ENCODE results near the gene PLAAT1. TPM values are rescaled to one million over a fixed set of nuclear protein-coding genes. Genes with fewer than 3 reads are reported as not detected.

Gene PLAAT1
- total RNA-seq, 4 donors from 2014 or later, result 5.9 to 15.0 (median 10.6) TPM

GRCh38 chr3:193225302-193226125 is 15.5 kb upstream of the PLAAT1 start:
- H3K27me3 ChIP-seq, result no peaks in the 10 kb centered on the region
- 89 to 90% methylated on average over 6 of the region's 6 CpGs for WGBS, 2 donors
- H3K27ac ChIP-seq, result no peak overlapping the region
- H3K4me3 ChIP-seq (replicated peaks in 1 of 3), result no peak overlapping the region
- H3K36me3 ChIP-seq, result no peaks in the 10 kb centered on the region
- no peak for TF ChIP-seq POLR2A (IDR thresholded peaks at IDR 0.05)
- TF ChIP-seq CTCF (IDR thresholded peaks at IDR 0.05), result no peak
- no peak for DNase-seq
- intact Hi-C loops (cut with DNase I), result no loop called here
- no peaks in the 10 kb centered on the region for H3K4me1 ChIP-seq
- no peaks in the 10 kb centered on the region for H3K9me3 ChIP-seq

- H3K36me3 ChIP-seq, result no peaks in the 10 kb centered on the region
- no peak overlapping the region for H3K27ac ChIP-seq
- TF ChIP-seq CTCF (IDR thresholded peaks at IDR 0.05) (no peak), POLR2A (IDR thresholded peaks at IDR 0.05) (no peak)
- no peak for DNase-seq
- WGBS, 2 donors, result 93% methylated on average over 6 of the region's 6 CpGs
- H3K4me1 ChIP-seq, result no peaks in the 10 kb centered on the region
- H3K4me3 ChIP-seq (replicated peaks in 1 of 3), result no peak overlapping the region
- intact Hi-C loops (cut with DNase I), result no loop called here
- no peaks in the 10 kb centered on the region for H3K27me3 ChIP-seq
- no peaks in the 10 kb centered on the region for H3K9me3 ChIP-seq
Measured at GRCh38 chr3:193228206-193228605, 12.8 kb upstream of the PLAAT1 start.

- Histone ChIP-seq H3K36me3 (no peaks in the 10 kb centered on the region), H3K27ac (no peak overlapping the region), H3K9me3 (no peaks in the 10 kb centered on the region), H3K4me1 (no peaks in the 10 kb centered on the region), H3K4me3 (replicated peaks in 1 of 3) (no peak overlapping the region), H3K27me3 (no peaks in the 10 kb centered on the region)
- 84 to 86% methylated on average over 4 of the region's 4 CpGs for WGBS, 2 donors
- no peak for DNase-seq
- intact Hi-C loops (cut with DNase I), result no loop called here
- TF ChIP-seq POLR2A (IDR thresholded peaks at IDR 0.05), result no peak
- no peak for TF ChIP-seq CTCF (IDR thresholded peaks at IDR 0.05)
Measured at GRCh38 chr3:193229851-193230420, 11.1 kb upstream of the PLAAT1 start.

GRCh38 chr3:193230610-193231009 is 10.4 kb upstream of the PLAAT1 start:
- Histone ChIP-seq H3K4me3 (replicated peaks in 1 of 3) (no peak overlapping the region), H3K36me3 (no peaks in the 10 kb centered on the region), H3K4me1 (no peaks in the 10 kb centered on the region), H3K27ac (no peak overlapping the region), H3K9me3 (no peaks in the 10 kb centered on the region), H3K27me3 (no peaks in the 10 kb centered on the region)
- WGBS, 2 donors, result 88 to 89% methylated on average over 4 of the region's 4 CpGs
- TF ChIP-seq CTCF (IDR thresholded peaks at IDR 0.05), result no peak
- no peak for TF ChIP-seq POLR2A (IDR thresholded peaks at IDR 0.05)
- intact Hi-C loops (cut with DNase I), result no loop called here
- DNase-seq, result no peak

GRCh38 chr3:193231201-193231600 is 9.8 kb upstream of the PLAAT1 start:
- no peak overlapping the region for H3K4me3 ChIP-seq (replicated peaks in 1 of 3)
- no peak overlapping the region for H3K27ac ChIP-seq
- DNase-seq, result no peak
- WGBS, 2 donors, result 85 to 87% methylated on average over 6 of the region's 6 CpGs
- TF ChIP-seq CTCF (IDR thresholded peaks at IDR 0.05) (no peak), POLR2A (IDR thresholded peaks at IDR 0.05) (no peak)
- H3K27me3 ChIP-seq, result no peaks in the 10 kb centered on the region
- intact Hi-C loops (cut with DNase I), result no loop called here
- H3K4me1 ChIP-seq, result no peaks in the 10 kb centered on the region
- no peaks in the 10 kb centered on the region for H3K9me3 ChIP-seq
- no peaks in the 10 kb centered on the region for H3K36me3 ChIP-seq

Data from thyroid gland (tissue), 4 donors.